K562 (cell line): Measurements from ENCODE around the gene IL6ST.
"Not testable (repeated sequence)": the region's sequence is repeated elsewhere in the genome, so short reads cannot be mapped to it uniquely, and the experiment has no call there.

Source experiments
- ATF1 ChIP-seq, 2 experiments: fragments of 450-650 bp in 1 of 2; IDR thresholded peaks; 2 replicates each; pipeline ENCODE4 v1.6.1; 2016; ENCODE audit warnings: missing compliant biosample characterization in 1 of 2, missing genetic modification characterization in 1 of 2
- CBX3 ChIP-seq, 2 experiments: IDR thresholded peaks; 1 replicate in 1 of 2; 2 replicates in 1 of 2; pipeline ENCODE4 v1.6.1; 2012; ENCODE audit warnings: inconsistent platforms in 2 of 2, low read length in 2 of 2, borderline replicate concordance in 1 of 2, control low read depth in 1 of 2
- CTCF ChIP-seq, 3 experiments: IDR thresholded peaks in 2 of 3; conservative IDR thresholded peaks in 1 of 3; 2 replicates each; pipeline ENCODE4 v1.5.1; 2011 to 2012; ENCODE audit warnings: low read length in 3 of 3, mild to moderate bottlenecking in 3 of 3, control low read depth in 2 of 3, improper control_type of control experiment in 1 of 3, inconsistent platforms in 1 of 3, low read depth in 1 of 3, mixed read lengths in 1 of 3, moderate library complexity in 1 of 3; ENCODE audit not compliant: insufficient read depth in 2 of 3
- DACH1 ChIP-seq: fragments of 450-650 bp; IDR thresholded peaks from 2 replicates; pipeline ENCODE4 v1.6.1; 2018; ENCODE audit not compliant: partially characterized antibody
- GTF2A2 ChIP-seq: IDR thresholded peaks from 2 replicates; pipeline ENCODE4 v1.6.1; 2016; ENCODE audit warnings: mild to moderate bottlenecking, missing genetic modification characterization, missing compliant biosample characterization
- TCF7 ChIP-seq: sonication (generic); IDR thresholded peaks from 2 replicates; pipeline ENCODE4 v1.6.1; 2016; ENCODE audit warnings: antibody characterized with exemption, borderline replicate concordance

- TF ChIP-seq CTCF (IDR thresholded peaks at IDR 0.05 in 2 of 3, conservative IDR thresholded peaks at IDR 0.05 in 1 of 3; ENCODE audit: insufficient read depth in 2 of 3, low read depth in 1 of 3, low read length in 3 of 3); GTF2A2 (tag); DACH1; TCF7; ATF1 (CRISPR knock-in tag; IDR thresholded peaks at IDR 0.05); ATF1 (tag; IDR thresholded peaks at IDR 0.05); CBX3 (IDR thresholded peaks at IDR 0.05; ENCODE audit: borderline replicate concordance in 1 of 2, low read length in 2 of 2): not testable (repeated sequence)
These were observed 57.2 kb downstream of the IL6ST start for GRCh38 chr5:55937598-55937997.
